Mesothelial cell of epicardium (in vitro differentiated cells): ENCODE data around the gene SFI1. TPM values are rescaled to one million over a fixed set of nuclear protein-coding genes. Genes with fewer than 3 reads are reported as not detected.

Source experiments
- DNase-seq, 2 experiments: peaks; one replicate each; pipeline ENCODE4 v3.0.0; 2021; ENCODE audit warnings: low spot score in 2 of 2; ENCODE audit not compliant: unreplicated experiment in 2 of 2
- H3K27ac Mint-ChIP-seq: 2 replicates; pipeline ENCODE4 v1.8.0; 2021; ENCODE audit warnings: mixed read lengths
- H3K27me3 Mint-ChIP-seq: 2 replicates; pipeline ENCODE4 v1.8.0; 2021; ENCODE audit warnings: low read depth, mixed read lengths
- H3K36me3 Mint-ChIP-seq: 2 replicates; pipeline ENCODE4 v1.8.0; 2021; ENCODE audit warnings: mixed read lengths
- H3K4me1 Mint-ChIP-seq: 2 replicates; pipeline ENCODE4 v1.8.0; 2021; ENCODE audit warnings: mixed read lengths
- H3K4me3 Mint-ChIP-seq: 2 replicates; pipeline ENCODE4 v1.8.0; 2021; ENCODE audit warnings: mild to moderate bottlenecking, moderate library complexity, mixed read lengths
- H3K9me3 Mint-ChIP-seq: 2 replicates; pipeline ENCODE4 v1.8.0; 2021; ENCODE audit warnings: mixed read lengths
- CTCF ChIP-seq: fragments of 200-600 bp; sonication (generic); IDR thresholded peaks from one replicate; pipeline ENCODE4 v1.5.0; 2021; ENCODE audit warnings: antibody characterized with exemption; ENCODE audit not compliant: unreplicated experiment
- total RNA-seq: library from RNA; stranded (reverse); gene quantifications from 3 replicates; pipeline ENCODE4 v1.2.1, GENCODE V29; 2021

The SFI1 gene
- total RNA-seq, 1 donor from 2014 or later: 45.7 TPM

DNA sequence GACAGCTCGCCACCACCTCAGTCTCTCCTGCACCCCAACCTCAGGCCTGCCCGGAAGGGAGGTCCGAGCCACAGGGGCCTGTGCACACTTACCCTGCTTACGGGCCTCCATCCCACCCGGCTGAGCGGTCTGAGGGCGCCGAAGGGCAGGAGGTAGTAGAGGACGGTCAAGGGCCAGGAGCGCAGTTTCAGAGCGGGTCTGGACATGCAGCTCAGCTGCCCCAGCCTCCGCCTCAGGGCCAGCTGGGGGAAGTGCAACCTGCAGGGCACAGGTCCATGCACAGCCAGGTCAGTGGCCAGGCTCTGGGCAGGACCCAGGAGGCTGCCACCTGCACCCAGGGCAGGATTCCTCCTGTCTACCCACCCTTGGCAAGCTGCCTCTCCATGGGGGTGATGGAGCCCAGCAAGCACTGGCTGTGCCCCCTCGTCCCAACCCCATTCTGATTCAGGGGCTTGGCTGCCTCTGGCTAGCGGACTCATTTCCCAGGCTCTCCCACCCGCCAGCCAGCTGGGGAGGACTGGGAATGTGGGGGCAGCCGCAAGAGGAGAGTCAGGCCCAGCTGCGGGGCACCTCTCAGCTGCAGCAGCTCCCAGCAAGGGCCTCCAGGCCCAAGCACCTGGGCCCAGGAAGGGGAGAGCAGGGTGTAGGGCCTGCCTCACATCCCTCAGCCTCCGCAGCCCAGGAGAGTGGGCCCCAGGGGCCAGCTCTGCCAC lies 127.4 kb downstream of the SFI1 start:
- no peak for TF ChIP-seq CTCF
- no peaks in the 10 kb centered on the region for H3K27me3 Mint-ChIP-seq
- peaks cover 10% of the 10 kb centered on the region for H3K4me1 Mint-ChIP-seq
- H3K36me3 Mint-ChIP-seq: peaks cover 3% of the 10 kb centered on the region
- no peak overlapping the region for H3K27ac Mint-ChIP-seq
- H3K9me3 Mint-ChIP-seq: no peaks in the 10 kb centered on the region
- no peak for DNase-seq
- H3K4me3 Mint-ChIP-seq: no peak overlapping the region

DNA sequence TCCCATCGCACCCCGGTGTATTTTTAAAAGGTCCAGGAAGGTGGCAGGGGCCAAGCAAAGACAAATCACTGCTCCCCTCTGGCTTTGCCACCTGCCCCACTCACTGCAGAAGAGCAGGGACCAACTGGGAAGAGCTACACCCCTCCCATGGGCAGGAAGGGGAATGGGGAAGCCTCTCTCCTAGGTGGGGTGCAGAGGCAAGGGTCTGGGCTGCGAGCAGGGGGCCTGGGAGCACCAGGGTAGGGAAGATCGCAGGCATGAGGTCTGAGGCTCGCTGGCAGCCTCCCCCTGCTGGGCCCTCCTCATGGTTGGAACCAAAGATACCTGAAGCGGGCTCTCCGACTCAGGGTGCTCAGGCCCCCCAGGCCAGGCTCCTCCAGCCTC lies 128.9 kb downstream of the SFI1 start:
- no peaks in the 10 kb centered on the region for H3K9me3 Mint-ChIP-seq
- no peak overlapping the region for H3K4me3 Mint-ChIP-seq
- no peak for DNase-seq
- H3K27ac Mint-ChIP-seq: no peak overlapping the region
- H3K36me3 Mint-ChIP-seq: no peaks in the 10 kb centered on the region
- no peak for TF ChIP-seq CTCF
- H3K27me3 Mint-ChIP-seq: no peaks in the 10 kb centered on the region
- H3K4me1 Mint-ChIP-seq: peaks cover 10% of the 10 kb centered on the region

DNA sequence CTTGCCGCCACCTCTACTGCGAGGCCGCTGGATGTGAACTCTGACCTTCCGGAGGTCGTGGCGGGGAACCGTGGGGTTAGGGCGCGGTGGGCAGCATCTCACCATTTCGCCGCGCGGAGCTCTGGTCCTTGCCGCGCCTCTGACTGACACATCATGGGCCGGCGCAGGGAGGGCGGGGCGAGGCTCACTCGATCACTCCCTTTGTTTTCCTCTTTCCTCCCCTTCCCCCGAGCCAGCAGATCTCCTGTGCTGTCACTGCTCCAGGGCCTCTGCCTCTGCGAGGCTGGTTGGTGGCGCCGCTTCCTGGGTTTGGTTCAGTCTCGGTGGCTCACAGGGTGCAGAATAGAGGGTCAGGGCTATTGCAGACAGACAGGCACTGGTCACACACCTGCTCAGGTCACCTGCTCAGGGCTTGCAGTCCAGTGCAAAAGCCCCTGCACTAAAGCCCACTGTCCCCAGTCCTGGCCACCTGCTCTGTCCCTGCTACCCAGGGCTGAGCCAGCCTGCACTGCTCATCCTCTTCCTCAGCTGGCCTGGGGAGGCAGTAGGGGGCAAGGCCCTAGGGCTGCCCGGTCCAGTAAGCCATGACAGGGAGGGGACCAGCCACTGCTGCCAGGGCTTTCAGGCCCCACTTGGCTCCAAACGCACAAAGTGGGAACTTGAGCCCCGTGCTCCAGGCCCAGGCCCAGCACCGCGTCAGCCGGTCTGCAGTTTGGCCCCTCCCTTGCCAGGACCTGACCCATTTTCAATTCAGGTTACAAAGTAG lies 129.5 kb downstream of the SFI1 start:
- no peaks in the 10 kb centered on the region for H3K36me3 Mint-ChIP-seq

DNA sequence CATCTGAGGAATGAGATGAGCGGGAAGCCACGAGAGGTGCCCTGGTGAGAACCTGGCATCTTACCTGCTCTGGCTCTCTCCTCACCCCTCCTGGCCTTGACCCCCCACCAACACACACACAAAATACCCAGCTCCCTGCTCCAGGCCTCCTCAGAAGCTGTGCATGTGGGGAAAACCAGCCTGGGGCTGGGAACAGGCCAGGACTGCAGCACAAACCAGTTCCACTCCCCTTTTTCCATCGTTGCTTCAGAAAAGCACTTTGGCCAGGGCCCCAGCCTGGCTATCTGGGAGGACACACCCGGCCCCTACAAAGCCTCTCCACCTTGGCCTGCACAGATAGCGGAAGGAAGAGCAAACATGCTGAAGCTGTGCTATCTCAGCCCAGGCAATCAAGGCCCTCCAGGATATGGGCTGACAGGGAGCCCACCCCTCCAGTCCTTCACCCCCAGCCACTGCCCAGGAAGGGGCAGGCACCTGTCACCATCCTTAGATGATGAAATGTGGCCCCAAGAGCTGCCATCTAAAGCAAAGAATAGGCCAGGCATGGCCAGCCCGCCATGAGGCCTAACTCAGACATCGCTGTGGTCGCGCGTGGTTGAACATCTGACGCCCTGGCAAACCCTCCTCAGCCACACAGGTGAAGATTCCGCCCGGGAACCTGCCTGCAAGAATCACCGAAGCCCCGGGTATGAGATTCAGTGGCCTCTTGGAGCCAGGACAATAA lies 130.3 kb downstream of the SFI1 start:
- Mint-ChIP-seq H3K4me1 (peaks cover 18% of the 10 kb centered on the region), H3K36me3 (no peaks in the 10 kb centered on the region), H3K4me3 (no peak overlapping the region), H3K27ac (no peak overlapping the region), H3K9me3 (no peaks in the 10 kb centered on the region), H3K27me3 (no peaks in the 10 kb centered on the region)
- TF ChIP-seq CTCF: no peak
- no peak for DNase-seq

More for the DNA sequence above, 129.5 kb downstream of the SFI1 start:
- H3K9me3 Mint-ChIP-seq: no peaks in the 10 kb centered on the region
- no peaks in the 10 kb centered on the region for H3K27me3 Mint-ChIP-seq
- no peak overlapping the region for H3K4me3 Mint-ChIP-seq
- peaks cover 12% of the 10 kb centered on the region for H3K4me1 Mint-ChIP-seq
- TF ChIP-seq CTCF: no peak
- no peak for DNase-seq
- H3K27ac Mint-ChIP-seq: no peak overlapping the region

GRCh38 chr22:31627223-31627731 lies 130.9 kb downstream of the SFI1 start:
- Mint-ChIP-seq H3K4me3 (no peak overlapping the region), H3K27me3 (no peaks in the 10 kb centered on the region), H3K4me1 (peaks cover 18% of the 10 kb centered on the region), H3K36me3 (no peaks in the 10 kb centered on the region), H3K9me3 (no peaks in the 10 kb centered on the region), H3K27ac (peak overlapping the region; percentile 21)
- no peak for TF ChIP-seq CTCF
- DNase-seq: no peak
